ENCODE measurements around the gene CANT1.
"Not testable (repeated sequence)": the region's sequence is repeated elsewhere in the genome, so short reads cannot be mapped to it uniquely, and the experiment has no call there.

CANT1 gene

DNA sequence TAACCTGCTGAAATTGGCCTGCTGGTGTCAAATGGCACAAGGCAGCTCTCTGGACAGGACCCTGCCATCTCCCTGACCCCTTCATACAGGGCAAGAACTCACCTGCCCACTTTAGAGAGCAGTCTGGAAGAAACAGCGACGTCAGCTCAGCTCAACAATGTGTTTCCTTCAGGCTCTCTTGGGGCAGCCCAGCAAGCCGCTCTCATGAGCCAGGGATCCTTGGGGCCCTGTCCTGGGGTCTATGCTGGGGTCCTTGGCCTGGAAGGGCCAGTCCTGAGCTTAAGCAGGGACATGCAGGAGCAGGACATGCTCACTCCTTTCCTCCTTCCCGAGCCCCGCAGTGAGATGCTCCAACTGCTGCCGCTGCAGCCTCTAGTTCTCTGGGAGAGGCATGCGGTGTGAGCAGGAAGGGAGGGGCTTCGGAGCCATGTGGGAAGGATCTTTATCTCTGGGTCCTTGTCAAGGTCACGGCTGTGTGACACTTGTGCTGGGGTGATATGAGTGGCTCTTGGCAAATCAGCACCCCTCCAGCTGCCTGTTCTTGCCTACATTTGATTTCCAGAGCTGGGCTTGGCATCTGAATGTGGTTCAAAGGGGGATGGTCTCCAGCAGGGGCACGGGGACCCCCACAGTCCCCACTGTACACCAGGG lies 17.8 kb upstream of the CANT1 start:
- no peak for FAIRE-seq

DNA sequence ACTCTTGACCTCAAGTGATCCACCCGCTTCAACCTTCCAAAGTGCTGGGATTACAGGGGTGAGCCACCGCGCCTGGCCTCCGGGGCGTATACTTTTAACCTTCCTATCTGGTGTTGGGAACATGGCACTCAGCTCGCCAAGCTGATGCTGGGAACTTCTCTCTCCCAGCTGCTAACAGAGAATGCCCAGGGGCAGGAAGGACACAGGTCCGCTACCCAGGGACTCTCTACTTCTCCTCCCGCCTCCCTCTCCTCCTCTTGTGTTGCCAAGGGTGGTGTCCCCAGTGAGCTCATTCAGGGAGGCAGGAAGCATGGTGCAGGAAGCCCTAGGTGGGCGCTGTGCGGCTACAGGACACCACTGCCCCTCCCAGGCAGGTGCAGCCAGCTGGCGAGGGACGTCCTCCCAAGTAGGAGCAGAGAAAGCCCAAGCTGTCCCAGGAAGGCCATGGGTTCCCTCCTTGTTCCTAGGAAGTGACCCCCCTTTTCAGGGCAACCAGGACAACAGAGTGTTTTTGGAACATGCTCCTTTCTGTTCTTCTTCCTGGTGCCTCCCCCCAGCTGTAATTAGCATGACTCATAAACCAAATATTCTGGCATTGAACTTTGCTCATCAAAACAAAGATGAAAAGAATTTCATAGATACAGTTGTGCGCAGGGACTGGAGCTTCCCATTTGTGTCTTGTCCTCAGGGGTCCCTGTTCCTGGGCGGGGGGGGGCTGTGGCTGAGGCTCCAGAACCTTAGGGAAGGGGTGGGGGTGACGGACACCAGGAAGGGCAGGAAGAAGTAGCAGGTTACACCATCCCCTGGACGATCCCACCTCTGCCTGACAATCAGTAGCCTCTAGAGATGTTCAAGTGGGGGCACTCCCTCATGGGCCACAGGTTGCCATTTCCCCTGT lies 17.1 kb upstream of the CANT1 start:
- FAIRE-seq: no peak

DNA sequence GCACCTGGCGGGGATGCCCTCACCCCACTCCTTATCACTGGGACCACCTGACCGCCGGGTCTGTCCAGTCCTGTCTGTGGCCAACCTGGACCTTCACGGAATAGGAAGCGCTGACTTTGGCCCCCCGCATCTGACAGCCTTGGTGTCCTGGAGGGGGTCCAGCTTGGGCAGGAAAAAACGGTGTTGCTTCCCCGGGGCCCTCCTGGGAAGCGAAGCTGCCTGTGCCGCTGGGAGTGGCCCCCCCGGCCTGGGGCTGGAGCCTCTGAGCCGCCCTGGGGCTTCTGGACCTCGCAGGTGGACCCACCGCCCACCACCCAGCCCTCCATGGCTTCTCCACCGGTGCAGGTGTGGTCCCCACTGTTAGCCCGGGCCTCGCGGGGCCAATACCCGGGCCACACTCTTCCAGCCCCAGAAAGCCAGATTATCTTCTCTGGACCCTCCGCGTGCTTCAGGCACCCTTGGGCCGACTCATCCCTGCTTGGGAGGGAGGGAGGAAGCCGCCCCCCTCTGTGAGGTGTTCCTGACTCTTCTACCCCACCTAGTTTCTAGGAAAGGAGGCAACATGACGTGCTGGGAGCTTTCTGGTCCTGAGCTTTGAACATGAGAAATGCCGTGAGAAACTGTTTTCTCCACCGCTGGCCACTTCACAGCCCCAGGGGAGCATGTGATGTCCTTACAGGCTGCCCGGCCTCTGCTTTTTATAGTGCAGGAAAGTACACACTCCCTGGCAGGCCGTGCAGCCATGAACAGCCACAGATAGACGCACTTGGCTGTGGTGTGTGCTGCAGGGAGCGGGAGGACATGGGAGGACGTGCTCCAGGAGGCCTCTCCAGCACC lies 15.6 kb upstream of the CANT1 start:
- FAIRE-seq: no peak

DNA sequence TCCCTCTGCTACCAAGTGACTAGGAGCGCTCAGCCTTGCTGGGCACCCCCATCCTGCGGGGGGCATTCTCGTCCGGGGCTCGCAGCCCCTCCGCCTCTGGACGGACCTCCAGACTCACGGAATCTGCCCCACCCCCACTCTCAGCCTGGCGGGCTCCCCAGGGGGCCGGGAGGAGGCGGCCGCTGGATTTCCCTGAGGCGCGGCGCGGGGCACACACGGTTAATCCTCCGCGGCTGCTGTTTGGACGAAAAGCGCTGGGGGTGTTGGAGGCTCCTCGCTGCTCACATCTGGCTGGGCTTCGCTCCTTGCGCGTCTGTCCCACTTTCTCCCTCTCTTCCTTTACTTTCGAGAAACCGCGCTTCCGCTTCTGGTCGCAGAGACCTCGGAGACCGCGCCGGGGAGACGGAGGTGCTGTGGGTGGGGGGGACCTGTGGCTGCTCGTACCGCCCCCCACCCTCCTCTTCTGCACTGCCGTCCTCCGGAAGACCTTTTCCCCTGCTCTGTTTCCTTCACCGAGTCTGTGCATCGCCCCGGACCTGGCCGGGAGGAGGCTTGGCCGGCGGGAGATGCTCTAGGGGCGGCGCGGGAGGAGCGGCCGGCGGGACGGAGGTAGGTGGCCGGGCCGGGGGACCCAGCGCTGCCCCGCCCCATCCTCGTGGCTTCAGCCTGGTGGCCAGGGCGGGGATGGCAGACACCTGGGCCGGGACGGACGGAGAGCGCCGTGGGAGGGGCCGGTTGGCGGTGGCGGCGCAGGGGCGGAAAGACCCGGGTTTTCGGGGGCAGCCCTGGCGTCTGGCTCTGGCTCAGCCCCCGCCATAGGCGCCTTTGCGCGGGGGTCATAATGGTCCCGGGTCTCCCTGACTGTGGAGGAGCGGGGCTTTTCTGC lies 14.6 kb upstream of the CANT1 start, which contains the start of gene C1QTNF1:
Gene C1QTNF1 (plus strand): TSS at position 284 of the 886 bp plus-strand sequence. CDS start 19,800 bp downstream, outside the sequence.
- no peak for FAIRE-seq

DNA sequence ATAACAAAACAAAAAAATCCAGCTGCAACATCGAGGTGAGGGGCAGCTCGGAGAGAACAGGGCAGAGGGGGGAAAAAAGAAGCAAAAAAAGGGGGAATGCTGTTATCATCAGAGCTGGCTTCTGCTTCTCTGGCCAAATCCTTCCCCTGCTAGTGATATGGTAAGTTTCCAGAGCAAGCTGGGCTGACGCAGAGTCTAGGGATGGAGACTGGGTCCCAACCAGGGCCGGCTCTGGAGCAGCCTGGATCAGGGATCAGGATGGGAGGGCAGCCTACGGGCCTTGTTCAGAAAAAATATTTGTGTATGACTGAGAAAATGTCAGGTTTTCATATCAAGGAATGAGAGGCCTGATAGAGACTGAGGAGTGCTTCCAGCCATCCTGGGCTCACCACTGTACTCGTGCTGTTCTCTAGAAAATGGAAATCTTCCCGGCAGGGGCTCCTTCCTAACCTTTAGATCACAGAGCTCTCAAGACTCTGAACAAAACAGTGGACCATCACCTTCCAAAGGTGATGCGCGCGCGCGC lies 13.7 kb upstream of the CANT1 start:
- FAIRE-seq: no peak

DNA sequence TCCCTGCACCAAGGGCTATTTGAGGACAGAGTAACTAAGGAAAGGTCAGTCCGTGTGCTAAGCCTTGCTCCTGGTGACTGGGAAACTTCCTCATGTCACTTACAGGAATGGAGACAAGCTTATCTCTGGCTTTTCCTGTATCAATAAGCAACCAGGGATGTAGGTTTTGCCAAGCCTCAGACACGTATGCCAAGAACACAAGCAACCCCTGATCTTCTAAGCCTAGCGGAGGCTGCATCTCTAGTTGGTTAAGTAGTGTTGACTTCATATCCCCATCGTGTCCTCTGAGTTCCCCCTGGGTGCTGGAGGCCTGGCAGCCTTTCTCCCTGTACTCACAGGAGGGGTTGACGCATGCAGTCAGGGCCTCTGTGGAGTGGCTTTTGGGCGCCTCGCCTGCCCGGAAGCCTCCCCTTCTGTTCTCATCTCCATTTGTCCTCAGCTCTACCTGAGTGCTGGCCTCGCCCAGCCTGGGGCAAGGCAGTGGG lies 13.0 kb upstream of the CANT1 start:
- no peak for FAIRE-seq

DNA sequence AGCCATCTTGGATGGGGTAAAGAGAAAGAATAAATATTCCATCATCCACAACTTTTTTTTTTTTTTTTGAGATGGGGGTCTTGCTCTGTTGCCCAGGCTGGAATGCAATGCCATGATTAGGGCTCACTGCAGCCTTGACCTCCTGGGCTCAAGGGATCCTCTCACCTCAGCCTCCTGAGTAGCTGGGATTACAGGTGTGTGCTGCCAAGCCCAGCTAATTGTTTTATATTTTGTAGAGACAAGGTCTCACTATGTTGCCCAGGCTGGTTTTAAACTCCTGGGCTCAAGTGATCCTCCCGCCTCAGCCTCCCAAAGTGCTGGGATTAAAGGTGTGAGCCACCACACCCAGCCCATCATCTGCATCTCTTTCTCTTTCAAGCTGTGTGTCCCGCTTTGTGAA lies 12.4 kb upstream of the CANT1 start:
- FAIRE-seq: not testable (repeated sequence)

DNA sequence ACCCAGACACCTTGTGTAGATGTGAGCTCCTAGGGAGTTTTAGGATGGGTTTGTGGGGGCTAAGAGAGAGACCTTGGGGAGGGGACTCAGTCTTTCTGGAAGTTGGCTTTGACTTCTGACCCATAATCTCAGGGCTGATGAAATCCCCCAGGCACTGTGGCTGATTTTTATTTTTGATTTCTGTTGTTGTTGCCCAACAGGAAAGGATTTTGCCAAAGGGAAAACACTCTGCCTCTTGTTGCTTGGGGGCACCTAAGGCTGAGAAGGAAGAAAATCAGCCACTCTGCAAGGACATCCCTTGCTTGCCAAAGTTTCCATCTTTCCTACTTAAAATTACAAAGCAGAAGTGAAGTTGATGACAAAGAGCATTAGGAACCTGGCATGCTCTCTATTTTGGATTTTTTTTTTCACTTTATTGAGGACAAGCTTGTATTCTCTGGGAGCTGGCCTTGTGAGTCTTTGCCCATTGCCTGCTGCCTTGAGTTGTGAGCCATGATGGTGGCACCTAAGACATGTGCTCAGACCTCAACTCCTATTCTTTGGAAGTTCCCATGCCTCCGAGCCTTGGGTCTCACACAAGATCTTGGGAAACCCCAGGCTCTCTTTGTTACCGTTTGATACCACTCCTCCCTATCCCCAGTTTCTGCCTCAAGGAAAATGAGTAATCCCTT lies 11.2 kb upstream of the CANT1 start:
- FAIRE-seq: no peak

DNA sequence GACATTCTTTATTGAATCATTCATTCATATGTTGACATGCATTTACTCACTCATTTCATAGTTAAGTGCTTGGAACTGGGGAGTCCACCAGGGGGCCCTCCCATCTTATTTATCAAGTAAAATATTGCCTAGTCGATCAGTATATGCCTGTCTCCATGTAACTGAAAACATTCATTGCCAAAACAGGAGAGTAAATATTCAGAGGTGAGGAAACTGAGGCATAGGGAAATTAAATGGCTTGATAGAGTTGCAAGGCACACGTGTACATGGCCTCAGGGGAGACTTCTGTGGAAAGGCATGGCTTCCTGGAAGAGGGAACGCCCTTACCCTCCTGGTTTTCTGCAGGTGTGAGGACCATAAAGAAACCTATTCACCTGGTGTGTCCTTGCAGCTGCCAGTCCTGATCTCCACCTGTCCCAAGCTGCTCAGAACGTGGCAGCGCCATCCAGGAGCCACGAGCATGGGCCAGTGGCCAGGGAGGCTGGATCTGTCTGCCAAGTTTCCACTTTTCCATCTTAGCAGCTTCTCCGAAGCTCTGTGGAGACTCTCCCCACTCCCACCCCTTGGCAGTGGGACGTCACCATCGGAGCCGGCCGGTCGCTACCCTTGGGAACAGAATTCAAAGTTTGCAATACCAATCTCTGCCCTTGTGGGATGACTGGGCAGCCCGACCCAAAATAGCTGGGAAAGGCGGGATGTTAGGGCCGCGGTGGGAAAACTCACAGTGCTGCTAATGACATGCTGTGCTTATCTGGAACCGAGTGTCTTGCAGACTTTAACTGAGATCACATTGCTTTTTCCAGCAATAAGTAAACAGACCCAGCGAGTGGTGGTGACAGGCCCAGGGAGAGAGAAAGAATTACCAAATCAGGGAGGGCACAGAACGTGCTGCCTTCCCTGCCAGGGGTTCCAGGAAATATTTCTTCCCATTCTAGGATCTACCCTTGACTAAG lies 10.3 kb upstream of the CANT1 start:
- FAIRE-seq: no peak

DNA sequence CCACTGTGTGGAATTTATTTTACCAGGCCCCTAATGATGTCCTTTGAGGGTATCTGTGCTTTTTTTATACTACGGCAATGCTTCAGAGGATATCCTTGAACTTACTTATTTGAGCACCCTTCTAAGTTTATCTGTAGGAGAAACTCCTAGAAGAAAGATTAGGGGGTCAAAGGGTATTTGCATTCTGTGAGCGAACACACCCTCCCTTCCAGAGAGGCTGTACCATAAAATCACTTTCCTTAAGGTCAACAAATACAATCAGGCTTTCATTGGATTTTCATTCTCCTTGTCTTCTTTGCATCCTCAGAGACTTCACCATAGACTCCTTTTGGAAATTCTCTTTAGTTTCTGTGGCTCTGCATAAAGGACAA lies 9.7 kb upstream of the CANT1 start:
- FAIRE-seq: no peak

DNA sequence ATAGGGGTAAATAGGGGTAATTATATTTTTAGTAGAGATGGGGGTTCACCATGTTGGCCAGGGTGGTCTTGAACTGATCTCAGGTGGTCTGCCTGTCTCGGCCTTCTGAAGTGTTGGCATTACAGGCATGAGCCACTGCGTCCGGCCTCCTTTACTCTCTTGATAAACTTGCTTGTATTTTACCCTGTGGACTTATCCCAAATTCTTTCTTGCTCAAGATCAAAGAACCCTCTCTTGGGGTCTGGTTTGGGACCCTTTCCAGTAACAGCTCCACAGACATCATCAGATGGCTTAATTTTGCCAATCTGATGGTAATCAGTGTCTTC lies 8.8 kb upstream of the CANT1 start:
- no peak for FAIRE-seq

DNA sequence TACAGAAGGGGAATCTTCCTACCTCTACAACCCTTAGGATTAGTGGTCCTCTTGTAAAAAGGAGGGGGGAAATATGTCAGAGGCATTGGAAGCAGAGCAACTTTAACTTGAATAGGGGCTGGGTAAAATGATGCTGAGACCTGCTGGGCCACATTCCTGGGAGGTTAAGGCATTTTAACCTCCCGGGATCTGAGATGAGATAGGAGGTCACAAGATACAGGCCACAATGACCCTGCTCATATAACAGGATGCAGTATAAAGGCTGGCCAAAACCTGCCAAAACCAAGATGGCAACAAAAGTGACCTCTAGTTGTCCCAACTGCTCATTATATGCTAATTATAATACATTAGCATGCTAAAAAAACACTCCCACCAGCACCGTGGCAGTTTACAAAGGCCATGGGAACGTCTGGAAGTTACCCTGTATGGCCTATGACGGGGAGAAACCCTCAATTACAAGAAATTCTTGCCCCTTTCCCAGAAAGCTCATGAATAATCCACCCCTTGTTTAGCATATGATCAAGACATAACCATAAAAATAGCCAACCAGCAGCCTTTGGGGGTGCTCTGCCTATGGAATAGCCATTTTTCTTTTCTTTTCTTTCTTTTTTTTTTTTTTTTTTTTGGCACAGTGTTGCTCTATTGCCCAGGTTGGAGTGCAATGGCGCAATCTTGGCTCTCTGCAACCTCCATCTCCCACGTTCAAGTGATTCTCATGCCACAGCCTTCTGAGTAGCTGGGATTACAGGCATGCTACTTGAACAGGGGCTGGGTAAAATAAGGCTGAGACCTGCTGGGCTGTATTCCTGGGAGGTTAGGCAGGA lies 8.2 kb upstream of the CANT1 start:
- no peak for FAIRE-seq

DNA sequence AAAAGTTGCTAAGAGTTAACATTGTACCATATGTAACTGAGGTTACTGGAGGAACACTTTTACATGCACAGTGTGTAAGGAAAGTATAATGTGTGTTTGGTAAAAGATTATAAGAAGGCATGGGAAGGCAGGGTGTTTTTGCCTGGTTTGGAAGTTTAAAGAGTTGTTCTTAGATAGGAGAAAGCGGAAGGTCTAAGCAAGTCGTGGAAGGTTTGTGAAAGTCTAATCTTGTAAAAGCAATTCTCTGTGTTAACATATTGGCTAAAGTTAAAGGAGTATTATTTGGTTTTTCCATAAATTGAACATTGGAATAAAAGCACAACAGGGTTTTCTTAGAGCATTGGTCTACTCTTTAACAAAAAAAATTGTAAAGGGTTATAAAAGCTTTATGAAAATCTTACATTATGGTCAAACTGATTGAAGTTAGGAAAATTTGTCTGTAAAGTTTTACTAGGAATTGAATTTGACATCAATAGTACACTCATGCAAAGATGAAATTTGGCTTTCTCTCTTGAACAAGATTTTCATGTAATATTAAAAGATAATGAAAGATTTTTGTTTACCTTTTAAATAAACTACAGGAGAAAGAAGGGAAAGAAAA lies 4.7 kb upstream of the CANT1 start:
- no peak for FAIRE-seq

DNA sequence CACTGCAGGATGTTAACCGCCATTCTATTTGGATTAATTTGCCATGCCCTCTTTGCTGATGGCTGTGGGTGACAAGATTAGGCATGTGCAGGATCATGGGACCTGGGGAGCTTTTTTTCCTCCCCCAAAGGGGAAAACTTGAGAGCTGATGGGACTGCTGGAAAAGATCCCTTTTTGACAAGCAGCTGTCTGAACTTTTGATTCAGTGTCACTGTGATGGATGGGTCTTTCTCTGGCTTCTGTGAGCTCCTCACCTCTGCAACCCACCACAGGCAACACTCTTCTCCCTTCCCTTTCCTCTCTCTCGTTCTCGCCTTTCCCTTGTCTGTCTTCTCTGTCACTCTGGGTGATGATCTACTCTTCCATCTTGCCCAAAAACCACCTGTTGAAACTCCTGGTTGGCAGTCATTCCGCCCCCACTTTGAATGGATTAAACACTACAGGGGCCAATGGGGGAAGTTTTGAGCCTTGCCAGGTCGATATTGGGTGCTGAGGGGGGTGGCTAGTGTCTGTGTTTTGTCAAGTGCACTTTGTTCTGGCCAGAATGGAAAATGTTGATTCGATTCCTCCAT lies 3.1 kb upstream of the CANT1 start:
- no peak for FAIRE-seq

DNA sequence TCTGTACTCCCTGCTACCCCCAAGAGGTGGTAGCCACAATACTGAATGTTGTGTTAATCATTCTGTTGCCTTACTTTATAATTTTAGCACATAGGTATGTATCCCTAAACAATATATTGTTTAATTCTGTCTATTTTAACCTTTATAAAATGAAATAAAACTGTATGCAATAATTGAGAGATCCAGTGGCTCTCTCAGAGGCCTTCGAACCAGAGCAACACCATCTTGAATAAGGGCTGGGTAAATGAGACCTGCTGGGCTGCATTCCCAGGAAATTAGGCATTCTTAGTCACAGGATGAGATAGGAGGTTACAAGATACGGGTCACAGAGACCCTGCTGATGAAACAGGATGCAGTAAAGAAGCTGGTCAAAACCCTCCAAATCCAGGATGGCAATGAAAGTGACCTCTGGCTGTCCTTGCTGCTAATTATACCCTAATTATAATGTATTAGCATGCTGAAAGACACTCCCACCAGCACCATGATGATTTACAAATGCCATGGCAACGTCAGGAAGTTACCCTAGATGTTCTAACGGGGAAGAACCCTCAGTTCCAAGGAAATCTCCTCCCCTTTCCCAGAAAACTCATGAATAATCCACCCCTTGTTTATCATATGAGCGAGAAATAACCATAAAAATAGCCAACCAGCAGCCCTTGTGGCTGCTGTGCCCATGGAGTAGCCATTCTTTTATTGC lies 2.0 kb upstream of the CANT1 start:
- FAIRE-seq: no peak

DNA sequence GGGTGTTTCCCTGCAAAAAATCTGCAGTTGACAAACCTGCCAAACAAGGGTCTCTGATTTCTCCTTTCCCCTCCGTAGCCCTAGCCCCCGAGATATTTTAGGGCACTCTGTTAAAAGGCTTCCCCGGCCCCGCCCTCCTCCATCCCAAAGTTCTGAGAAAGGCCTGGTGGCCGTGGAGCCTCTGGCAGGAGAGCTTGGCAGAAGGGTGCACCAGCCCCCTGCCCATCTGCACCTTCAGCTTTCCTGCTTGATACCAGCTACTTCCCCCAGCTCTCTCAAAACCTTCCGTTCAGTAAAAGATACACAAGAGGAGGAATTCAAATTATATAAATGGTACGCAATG lies 711 bp upstream of the CANT1 start:
- FAIRE-seq: no peak

DNA sequence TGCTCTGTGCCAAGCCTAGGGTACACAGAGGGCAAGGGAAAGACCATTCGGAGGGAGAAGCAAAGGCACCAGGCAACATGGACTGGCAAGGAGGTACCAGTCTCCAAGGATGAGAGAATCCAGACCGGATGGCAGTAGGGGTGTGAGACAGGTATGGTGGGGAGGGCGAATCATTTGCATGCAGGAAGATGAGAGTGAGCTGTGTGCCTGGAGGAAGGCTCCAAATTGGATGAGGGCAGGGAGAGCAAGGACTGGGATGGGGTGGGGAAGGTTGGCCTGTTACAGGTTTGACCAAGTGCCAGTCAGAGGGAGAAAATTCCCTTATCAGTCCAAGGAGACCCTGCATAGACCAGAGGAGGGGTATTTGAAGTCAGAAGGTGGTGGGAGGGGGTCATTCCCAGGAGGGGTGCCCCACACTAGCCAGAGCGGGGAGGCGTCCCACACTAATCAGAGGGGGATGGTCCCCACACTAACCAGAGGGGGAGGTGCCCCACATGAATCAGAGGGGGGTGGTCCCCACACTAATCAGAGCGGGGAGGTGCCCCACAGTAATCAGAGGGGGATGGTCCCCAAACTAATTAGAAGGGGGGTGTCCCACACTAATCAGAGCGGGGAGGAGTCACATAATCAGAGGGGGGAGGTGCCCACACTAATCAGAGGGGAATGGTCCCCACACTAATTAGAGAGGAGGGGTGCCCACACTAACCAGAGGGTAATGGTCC lies 737 bp downstream of the CANT1 start:
- FAIRE-seq: no peak

All from colon (tissue), 2 donors.